GM12892 (cell line): ENCODE data around the gene ASB2.

Experiments used
- DNase-seq: peaks from one replicate; pipeline ENCODE4 v3.0.0; 2011; ENCODE audit not compliant: insufficient read length
- FAIRE-seq: peaks from 2 replicates; lab custom pipeline; 2011; peaks lifted over from hg19 to GRCh38; lab: Jason Lieb, UNC
- POLR2A ChIP-seq: IDR thresholded peaks from 2 replicates; pipeline ENCODE4 v1.6.1; 2011; ENCODE audit warnings: low read depth, low read length, control low read depth
- POLR2AphosphoS5 ChIP-seq: IDR thresholded peaks from 2 replicates; pipeline ENCODE4 v1.6.1; 2011; ENCODE audit warnings: low read depth, low read length, control low read depth
- TAF1 ChIP-seq: IDR thresholded peaks from 2 replicates; pipeline ENCODE4 v1.6.1; 2011; ENCODE audit warnings: low read depth, mild to moderate bottlenecking, control low read depth, low read length, borderline replicate concordance

The ASB2 gene

GRCh38 chr14:93921001-93921806 is 55.2 kb downstream of the ASB2 start:
- DNase-seq (no peak), FAIRE-seq (no peak)
- TF ChIP-seq POLR2A (no peak), POLR2AphosphoS5 (no peak), TAF1 (no peak)

GRCh38 chr14:93917141-93917540 is 59.2 kb downstream of the ASB2 start:
- no peak for TF ChIP-seq POLR2A
- no peak for TF ChIP-seq POLR2AphosphoS5
- no peak for TF ChIP-seq TAF1
- DNase-seq (no peak), FAIRE-seq (no peak)

GRCh38 chr14:93916498-93916897 is 59.9 kb downstream of the ASB2 start:
- TF ChIP-seq TAF1: no peak
- no peak for TF ChIP-seq POLR2A
- no peak for TF ChIP-seq POLR2AphosphoS5
- no peak for FAIRE-seq
- DNase-seq: no peak

GRCh38 chr14:93915800-93916199 is 60.6 kb downstream of the ASB2 start:
- DNase-seq: no peak
- no peak for FAIRE-seq
- no peak for TF ChIP-seq POLR2A
- TF ChIP-seq POLR2AphosphoS5: no peak
- no peak for TF ChIP-seq TAF1

GRCh38 chr14:93915070-93915705 is 61.2 kb downstream of the ASB2 start:
- FAIRE-seq: no peak
- DNase-seq: no peak
- TF ChIP-seq POLR2AphosphoS5 (no peak), TAF1 (no peak), POLR2A (no peak)

- DNase-seq: no peak
- no peak for TF ChIP-seq POLR2AphosphoS5
- TF ChIP-seq TAF1: no peak
- no peak for TF ChIP-seq POLR2A
- no peak for FAIRE-seq
These were observed 62.1 kb downstream of the ASB2 start for GRCh38 chr14:93914278-93914677.

GRCh38 chr14:93912782-93913181 is 63.6 kb downstream of the ASB2 start:
- no peak for FAIRE-seq
- DNase-seq: no peak
- no peak for TF ChIP-seq POLR2AphosphoS5
- TF ChIP-seq TAF1: no peak
- TF ChIP-seq POLR2A: no peak

- DNase-seq (no peak), FAIRE-seq (no peak)
- TF ChIP-seq POLR2AphosphoS5 (no peak), TAF1 (no peak), POLR2A (no peak)
These were observed 64.3 kb downstream of the ASB2 start for GRCh38 chr14:93911975-93912615.

- DNase-seq (no peak), FAIRE-seq (no peak)
- TF ChIP-seq TAF1 (no peak), POLR2A (no peak)
These were observed 66.8 kb downstream of the ASB2 start for GRCh38 chr14:93909429-93910128.

GRCh38 chr14:93906341-93907329 is 69.7 kb downstream of the ASB2 start:
- TF ChIP-seq TAF1 (no peak), POLR2A (no peak), POLR2AphosphoS5 (no peak)
- FAIRE-seq: peak; percentile 78
- DNase-seq: peak; percentile 73
